Measurements from ENCODE around the gene RGS21.

- TF ChIP-seq, protein P1, sequence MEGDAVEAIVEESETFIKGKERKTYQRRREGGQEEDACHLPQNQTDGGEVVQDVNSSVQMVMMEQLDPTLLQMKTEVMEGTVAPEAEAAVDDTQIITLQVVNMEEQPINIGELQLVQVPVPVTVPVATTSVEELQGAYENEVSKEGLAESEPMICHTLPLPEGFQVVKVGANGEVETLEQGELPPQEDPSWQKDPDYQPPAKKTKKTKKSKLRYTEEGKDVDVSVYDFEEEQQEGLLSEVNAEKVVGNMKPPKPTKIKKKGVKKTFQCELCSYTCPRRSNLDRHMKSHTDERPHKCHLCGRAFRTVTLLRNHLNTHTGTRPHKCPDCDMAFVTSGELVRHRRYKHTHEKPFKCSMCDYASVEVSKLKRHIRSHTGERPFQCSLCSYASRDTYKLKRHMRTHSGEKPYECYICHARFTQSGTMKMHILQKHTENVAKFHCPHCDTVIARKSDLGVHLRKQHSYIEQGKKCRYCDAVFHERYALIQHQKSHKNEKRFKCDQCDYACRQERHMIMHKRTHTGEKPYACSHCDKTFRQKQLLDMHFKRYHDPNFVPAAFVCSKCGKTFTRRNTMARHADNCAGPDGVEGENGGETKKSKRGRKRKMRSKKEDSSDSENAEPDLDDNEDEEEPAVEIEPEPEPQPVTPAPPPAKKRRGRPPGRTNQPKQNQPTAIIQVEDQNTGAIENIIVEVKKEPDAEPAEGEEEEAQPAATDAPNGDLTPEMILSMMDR (IDR thresholded peaks at IDR 0.05) = no peak
- no peak for TF ChIP-seq POLR2A (IDR thresholded peaks at IDR 0.05)
These were observed 41.1 kb downstream of the RGS21 start for GRCh38 chr1:192357924-192358323.

All from adrenal gland (tissue), 5 donors.